ENCODE results near the gene ALS2CL.

Gene ALS2CL

DNA sequence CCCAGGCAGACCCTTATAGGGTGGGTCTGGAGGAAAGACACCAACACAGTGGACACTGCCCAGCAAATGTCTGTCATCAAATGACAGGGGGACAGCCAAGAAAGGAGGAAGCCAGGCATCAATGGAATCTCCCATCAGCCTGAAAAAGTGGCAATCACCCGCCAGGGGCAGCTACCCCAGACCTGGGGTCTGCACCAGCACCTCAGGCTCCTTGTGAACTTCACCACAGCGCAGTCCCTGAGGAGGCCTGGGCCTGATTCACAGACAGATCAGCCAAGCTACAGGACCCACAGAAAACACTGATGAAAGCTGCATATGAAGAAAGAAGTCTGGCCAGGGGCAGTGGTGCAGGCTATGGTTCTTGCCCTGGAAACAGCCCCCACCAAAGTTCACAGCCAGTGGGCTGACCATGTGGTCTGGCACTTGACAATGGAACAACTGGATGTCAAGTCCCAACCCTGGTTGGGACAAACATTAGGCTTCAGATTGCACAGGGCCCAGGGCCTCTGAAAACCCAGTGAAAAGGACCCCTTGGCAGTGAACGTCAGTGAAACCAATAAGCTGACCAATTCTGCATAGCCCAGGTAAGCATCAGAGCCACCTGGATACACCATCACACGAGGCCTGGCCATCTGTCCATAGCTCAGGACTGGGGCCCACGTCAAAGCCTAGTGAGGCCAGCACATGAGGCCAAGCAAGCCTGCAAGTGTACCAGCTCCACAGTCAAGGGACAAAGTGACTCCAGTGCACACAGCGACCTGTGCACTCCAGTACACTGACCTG is 29.1 kb downstream of the ALS2CL start:
- no peak for DNase-seq

DNA sequence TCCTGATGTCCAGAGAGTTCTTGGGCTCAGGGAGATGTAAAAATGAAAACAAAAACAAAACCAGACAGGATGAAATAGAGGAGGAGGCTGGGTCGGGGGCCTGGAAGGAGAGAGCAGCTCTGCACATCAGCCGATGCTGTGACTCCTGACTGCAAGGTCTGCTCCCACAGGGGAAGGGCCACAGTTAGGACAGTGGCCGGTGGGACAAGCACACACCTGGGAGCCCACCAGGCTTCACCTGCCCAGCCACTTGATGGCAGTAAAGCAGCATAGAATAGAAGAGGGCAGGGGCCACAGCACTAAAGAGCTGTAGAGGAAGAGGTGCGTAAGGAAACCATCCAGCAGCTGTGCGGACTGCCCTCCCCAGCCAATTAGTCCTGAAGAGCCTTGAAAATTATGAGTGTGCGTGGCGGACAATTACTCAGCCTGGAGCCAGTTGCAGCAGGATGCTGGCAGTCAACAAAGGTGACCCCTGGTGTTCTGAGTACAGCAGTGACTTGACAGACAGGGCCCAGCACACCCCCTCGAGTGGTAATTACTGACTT is 29.8 kb downstream of the ALS2CL start:
- no peak for DNase-seq

DNA sequence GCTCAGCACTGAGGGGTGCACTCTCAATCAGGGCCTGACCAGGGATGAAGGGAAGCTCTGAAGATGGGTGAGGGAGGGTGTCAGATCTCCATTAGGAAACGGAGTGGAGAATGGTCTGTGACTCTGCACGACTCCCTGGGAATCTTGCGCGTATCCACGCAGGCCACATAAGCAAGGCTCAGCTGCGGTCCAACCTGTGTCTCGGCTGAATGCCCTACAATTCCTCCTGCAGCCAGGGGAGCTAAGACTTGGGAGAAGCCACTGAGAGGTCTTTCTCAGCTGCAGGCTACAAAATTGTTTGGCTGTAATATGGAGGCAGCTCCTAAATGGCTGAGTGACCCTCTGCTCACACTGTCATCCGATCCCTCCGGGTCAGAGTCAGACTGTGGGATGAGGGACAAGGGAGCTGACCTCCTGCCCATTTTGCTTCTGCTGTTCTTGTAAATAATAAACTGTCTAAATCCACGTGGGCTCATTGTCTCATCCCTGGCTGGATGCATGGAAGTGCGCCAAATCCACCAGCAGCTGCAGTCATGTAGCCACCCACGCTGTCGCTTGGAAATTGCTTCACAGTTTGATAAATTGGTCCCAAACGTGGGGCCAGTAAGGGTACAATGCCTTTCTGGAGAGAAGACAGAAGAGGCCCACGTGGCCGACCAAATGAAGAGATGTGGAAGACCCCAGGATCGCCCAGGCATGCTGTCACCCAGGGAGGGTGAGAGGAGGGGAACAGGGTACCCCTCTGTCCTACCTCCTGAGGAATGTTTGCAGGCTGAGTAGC is 30.5 kb downstream of the ALS2CL start:
- no peak for DNase-seq

DNA sequence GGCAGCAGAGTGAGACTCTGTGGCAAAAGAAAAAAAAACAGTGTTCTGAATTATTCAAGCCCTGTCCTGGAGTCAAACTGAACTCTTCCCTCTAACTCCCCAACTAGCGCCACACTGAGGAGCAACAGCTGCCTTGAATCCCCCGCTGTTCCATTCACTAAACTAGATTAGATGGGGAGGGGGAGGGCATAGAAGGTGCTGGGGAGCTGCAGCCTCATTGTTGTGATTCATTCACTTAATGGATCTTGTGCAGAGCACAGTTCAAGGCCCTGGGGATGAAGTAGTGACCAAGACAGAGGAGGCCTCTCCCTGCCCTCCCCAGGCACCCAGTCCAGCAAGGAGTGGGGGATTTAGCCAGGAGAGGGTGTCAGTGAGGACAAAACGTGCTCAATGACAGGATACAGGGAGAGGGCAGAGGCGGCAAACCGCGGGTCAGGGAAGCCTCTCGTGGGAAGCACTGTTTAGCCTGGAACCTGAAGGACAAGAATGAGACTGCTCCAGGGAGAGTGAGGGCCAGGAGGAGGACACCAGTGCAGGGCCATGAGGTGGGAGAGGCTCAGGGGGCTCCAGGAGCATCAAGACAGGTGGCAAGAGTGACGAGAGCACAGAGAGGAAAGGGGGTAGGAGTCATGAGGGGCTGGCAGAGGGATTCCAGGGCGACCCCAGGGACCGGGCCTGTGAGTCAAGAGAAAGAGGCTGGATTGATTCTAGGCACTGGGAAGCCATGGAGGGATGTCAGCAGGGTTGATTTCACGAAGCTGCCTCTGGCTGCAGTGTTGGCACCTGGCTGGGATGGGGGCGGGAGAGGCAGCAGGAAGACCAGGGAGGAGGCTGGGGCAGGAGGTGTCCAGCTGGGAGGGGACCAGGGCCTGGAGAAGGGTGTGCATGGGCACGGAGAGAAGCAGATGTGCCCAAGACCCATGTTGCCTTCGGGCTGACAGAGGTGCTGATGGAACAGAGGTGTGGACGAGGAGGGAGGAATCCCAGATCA is 31.4 kb downstream of the ALS2CL start:
- DNase-seq = no peak

DNA sequence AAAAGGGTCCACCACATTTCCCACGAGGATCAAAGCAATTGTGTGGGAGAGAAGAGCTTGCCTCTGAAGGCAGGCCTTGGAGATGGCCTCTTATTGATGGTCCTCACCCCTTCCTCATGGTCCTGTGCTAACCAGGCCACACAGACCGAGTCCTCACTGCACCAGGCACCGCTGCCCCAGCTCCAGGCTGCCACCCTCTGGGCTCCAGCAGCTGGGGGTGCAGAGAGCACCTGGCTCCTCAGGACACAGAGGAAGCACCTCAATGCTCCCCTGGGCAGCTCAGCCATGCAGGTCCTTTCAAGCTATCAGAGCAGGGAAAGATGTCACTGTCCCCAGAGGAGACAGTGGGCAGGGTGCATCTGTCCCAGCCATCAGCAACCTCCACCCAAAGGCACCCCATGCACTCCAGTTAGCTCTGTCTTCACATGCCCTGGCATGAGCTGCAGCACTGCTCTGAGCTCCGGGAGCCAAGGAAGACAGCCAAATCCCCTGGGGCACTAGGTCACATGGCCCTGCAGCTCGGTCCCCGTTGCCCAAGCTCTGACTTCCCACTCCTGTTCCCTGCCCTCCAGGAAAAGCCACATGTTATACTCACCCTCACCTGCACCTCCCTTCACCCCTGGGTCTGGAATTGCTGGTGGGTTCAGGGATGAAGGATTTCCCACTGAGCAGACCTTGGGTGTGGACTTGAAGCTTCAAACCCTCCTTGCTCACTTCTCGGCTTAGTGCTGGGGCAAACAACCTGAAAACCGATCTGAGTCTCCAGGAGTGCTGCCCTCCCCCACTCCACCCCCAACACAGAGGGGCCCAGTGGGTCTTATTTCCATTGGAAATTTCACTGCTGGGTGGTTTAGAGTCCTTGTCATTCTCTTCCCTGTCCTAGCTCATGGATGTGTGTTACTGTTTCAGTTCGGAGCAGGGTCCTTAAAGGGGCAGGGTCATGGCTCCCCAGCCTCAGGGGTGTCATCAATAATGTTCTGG is 32.6 kb downstream of the ALS2CL start:
- DNase-seq = no peak

DNA sequence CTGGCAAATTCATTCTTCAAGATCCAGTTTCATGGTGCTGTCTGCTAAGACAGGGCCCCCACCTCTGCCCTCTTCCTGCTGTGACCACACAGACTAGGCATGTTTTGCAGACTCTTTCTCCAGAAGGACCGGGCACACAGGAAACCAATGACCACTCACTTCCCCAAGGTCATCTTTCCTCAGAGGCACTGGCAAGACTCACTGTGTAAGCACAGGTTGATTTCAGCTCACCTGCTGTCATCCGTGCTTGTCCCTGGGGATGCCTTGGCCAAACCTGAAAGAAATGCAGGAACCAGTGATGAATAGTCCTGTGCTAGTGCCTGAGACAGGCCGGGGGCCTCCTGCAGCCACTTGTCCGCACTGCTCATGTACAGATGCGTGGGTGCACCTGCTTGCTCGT is 33.5 kb downstream of the ALS2CL start:
- no peak for DNase-seq

DNA sequence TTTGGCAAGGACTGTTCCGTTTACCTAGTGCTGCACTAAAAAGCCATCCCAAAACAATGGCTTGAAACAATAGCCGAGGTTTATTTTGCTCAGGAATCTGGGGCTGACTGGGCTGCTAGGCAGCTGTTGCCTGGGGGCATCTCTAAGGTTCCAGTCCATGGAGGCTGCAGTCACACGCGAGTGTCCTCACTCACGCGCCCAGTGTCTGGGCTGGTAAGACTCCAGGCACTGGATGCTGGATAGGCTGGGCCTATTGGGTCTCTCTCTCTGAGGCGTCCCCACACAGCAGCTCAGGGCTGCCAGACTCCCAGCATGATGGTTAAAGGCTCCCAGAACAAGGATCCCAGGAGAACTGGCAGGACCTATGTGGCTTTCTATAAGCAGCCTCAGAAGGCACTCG is 34.2 kb downstream of the ALS2CL start:
- DNase-seq = no peak

DNA sequence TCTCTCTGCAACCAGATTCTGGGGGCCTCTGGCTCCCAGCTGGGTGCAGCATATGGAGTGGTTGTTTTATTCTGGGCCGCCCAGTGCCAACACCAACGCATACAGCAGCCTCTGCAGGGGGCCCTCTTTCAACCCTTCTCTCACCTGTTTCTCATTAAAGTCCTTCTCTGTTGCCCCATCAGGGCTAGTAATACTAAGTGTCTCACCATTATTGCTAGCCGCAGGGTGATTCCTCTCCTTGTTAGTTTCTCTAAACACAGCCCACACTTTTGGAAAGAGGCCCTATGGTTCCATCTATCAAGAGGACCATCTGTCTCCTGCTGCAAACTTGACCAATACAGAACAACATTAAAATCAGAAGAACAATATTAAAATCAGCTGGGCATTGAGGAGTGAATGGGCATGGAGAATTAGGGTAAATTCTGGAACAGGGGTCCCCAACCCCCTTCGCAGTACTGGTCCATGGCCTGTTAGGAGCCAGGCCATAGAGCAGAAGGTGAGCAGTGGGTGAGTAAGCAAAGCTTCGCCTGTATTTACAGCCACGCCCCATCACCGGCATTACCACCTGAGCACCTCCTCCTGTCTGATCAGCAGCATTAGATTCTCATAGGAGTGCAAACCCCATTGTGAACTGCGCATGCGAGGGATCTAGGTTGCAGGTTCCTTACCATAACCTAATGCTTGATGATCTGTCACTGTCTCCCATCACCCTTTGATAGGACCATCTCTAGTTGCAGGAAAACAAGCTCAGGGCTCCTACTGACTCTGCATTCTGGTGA is 36.5 kb downstream of the ALS2CL start:
- no peak for DNase-seq

DNA sequence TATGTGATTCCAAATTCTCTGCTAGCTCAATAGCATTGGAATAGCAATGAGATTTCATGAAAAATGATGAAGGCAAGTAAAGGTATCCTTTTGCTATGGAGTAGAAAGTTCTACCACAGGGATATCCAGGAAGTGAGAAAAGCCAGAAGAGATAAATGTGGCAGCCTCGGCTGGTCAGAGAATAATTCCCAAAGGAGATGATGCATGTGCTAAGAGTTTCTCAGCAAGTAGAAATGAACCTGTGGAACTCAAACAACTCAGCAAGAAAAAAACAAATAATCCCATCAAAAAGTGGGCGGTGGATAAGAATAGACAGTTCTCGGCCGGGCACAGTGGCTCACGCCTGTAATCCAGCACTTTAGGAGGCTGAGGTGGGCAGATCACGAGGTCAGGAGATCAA is 38.2 kb downstream of the ALS2CL start:
- DNase-seq = no peak

DNA sequence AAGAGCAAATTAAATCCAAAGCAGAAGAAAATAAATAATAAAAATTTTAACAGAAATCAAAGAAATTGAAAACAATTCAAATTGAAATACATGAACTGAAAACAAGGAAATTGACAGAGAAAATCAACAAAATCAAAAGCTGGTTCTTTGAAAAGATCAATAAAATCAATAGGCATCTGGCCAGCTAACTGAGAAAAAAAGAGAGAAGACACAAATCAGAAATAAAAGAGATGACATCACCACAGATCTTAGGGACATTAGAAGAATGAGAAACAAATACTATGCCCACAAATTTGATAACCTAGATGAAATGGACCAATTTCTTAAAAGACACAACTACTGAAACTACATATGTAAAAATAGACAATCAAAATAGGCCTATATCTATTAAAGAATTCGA is 42.4 kb downstream of the ALS2CL start:
- DNase-seq = no peak

DNA sequence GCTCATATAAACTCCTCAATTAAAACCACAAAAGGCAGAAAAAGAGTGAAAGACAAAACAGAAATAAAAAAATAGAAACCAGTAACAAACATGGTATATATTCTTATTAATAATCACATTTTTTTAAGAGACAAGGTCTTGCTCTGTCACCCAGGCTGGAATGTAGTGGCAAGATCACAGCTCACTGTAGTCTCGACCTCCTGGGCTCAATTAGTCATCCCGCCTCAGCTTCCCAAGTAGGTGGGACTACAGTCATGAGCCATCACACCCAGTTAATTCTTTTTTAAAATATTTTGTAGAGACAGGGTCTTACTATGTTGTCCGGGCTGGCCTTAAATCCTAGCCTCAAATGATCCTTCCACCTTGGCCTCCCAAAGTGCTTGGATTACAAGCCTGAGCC is 44.0 kb downstream of the ALS2CL start:
- DNase-seq = no peak

DNA sequence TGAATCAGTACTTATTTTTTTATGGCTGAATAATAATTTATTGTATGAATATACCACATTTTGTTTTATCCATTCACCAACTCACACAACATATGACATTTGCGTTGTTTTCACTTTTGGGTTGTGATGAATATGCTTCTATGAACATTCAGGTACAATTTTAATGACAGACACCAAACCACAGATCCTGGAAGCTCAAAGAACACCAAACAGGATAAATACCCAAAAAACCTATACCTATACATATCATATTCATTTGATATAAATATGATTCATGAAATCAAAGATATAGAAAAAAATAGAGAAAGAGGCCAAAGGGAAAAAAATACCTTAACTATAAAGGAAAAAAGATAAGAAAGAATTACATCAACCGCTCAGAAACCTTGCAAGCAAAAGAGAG is 45.4 kb downstream of the ALS2CL start:
- DNase-seq = no peak

DNA sequence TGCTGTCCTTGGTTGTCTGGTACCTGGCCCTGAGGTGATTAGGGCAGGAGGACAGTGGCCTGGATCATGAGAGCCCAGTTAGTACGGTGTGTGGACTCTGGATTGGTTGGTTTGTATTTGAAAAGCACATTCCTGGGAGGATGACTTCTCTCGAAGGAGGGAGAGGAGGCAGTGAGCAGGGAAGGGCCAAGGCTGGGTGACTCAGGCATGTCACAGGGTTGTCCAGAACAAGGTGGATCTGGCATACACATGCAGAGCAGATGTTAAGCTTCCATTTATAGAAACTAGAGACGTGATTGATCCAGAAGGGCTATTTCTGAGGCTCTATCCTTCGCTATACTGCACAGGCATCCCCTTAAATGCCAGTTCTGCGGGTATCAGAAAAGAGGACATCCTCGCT is 46.8 kb downstream of the ALS2CL start:
- DNase-seq = no peak

DNA sequence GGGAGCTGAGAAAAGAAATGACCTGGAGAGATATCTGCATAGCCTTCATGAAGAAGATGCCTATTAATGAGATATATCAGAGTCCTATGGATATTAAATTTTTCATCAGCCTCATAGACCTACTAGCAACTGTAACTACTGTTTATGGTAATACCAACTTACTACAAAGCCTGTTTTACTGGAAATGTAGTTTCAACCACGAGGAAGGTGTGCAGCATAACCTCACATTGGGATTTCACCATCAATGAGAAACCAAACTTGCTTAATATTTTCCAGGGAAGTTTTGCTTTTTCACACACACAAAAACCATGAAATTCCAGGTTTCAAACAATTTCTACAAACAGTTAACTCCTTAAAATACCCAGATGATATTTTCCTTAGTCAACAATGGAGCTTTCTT is 49.8 kb downstream of the ALS2CL start:
- no peak for DNase-seq

DNA sequence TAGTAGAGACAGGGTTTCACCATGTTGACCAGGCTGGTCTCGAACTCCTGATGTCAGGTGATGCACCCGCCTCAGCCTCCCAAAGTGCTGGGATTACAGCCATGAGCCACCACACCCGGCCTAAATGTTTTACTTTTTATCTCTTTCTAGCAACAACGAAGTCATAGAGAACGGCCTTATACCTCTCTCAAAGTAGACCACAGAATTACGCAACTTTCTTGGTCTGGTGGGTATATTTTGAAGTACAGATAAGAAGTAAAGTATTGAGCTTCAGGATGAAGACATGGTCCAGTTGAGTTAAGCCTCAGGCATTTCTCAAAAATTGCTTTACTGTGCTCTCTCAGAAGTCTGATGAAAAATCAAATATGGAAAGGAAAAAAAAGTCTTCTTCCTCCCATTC is 50.5 kb downstream of the ALS2CL start:
- no peak for DNase-seq

DNA sequence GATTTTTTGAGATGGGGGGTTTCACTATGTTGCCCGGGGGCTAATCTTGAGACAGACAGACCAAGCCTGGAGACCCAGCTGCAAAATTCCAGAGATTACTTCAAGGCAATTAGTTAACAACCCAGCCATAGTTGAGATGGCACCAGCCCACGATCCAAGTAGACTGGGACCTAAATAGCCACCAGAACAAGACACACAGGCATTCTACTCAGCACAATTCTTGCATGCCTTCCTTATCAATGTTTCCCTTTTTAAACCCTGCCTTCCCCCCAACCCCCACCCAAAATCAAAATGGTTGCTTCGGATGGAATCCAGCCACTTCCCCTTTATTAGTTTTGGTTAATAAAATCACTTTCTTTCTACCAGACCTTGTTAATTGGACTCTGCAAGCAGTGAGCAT is 52.6 kb downstream of the ALS2CL start:
- DNase-seq = no peak

DNA sequence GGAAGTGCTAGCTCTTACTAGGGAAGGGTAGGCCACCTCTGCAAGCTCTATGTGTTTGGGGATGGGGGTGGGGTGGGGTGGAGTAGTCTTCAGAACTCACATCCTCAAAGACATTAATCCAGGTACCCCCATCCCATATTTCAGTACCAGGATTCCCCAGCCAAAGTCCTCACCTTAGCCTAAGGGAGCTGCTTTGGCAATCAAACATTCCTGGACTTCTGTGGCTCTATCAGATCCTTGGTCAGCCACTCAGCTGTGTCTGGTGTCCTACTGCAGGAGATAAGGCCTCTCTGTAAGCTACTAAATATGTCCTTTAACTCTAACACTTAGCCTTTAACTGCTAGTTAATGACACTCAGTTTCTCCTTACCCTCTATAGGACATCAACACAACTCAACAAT is 54.3 kb downstream of the ALS2CL start:
- DNase-seq = no peak

DNA sequence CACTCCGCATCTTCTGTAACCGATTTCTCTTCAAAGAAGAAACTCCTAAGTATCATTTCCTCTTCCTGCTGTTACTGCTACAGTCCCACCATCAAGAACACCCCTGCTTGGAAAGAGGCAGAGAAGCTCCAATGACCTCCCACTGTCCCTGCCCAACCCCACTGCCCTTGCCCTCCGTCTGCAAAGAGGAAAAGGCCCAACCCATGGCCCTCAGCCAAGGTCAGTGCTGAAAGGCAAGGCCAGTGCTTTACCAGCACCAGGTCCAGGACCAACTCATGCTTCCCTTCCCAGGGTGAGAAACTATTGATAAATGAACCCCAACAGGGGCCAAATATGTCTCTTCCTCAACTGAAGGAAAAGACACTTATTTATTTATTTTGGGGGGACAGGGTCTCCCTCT is 58.6 kb downstream of the ALS2CL start:
- no peak for DNase-seq

DNA sequence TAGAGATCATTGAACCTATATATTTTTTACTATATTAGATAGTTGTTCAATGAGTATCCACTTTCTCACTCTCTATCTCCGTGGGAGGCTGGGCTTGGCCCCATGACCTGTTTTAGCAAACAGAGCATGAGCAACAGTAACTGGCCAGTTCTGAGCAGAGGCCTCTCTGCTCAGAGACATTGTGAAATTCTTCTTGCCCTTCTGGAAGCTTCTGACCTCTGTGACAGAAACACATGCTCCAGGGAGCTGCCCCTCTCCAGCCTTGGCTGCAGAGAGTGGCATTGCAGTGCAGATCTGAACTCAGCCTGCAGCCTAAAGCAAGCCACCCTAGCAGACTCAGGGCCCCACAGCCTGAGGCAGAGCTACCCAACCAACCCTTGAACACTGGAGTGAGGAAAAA is 60.7 kb downstream of the ALS2CL start:
- DNase-seq = no peak

DNA sequence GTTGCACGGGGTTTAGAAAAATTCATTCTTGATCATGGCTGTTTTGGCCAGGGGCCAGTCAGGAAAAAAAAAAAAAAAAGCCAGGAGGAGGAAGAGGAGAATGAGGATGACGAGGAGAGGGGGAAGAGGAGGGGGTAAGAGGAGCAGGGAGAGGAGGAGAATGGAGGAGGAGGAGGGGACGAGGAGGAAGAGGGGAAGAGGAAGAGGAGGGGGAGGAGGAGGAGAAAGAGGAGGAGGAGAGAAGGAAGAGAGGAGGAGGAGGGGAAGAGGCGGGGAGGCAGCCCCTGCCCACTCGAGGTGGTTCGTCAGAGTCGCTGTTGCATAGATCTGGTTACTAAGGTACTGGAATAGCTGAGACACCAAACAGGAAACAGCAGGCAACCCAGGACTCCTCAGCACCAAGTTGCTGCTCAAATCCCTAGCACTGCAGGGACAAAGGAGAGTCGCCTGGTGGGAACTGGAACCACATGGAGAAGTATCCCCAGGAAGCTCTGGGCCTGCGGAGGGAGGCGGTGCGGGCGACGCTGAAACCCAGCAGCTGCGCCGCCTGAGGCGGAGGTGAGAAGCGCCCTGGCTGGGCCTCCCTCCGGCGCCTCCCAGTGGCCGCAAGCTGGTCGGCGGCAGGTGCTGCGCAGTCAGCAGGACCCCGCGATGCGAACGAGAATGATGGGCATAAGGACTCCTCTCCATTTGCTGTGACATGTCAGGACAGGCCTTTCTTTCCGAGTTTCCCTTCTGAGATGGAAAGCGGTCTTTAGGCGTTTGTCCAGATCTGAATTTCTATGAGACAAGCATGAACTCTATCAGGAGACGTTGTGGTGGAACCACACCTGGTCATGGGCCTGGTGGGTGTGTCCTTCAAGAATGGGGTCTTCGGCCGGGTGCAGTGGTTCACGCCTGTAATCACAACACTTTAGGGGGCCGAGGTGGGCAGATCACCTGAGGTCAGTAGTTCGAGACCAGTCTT is 63.6 kb downstream of the ALS2CL start:
- DNase-seq = peak; percentile 7 to 28

Data from SW 1271 (cell line).